Glutamatergic neuron (in vitro differentiated cells): ENCODE measurements around the gene NPTX1. TPM values are rescaled to one million over a fixed set of nuclear protein-coding genes. Genes with fewer than 3 reads are reported as not detected.
A peak's percentile ranks its signal among the peaks of the same experiment; 100 is the strongest.
"Not testable (repeated sequence)": the region's sequence is repeated elsewhere in the genome, so short reads cannot be mapped to it uniquely, and the experiment has no call there.

Experiments
- DNase-seq: peaks from one replicate; pipeline ENCODE4 v3.0.0; 2022
- H3K27ac Mint-ChIP-seq: one replicate; pipeline ENCODE4 v1.8.0; 2020; ENCODE audit warnings: mild to moderate bottlenecking, mixed read lengths, inconsistent platforms; ENCODE audit not compliant: unreplicated experiment
- H3K27me3 Mint-ChIP-seq: one replicate; pipeline ENCODE4 v1.8.0; 2020; ENCODE audit warnings: mild to moderate bottlenecking, moderate library complexity, mixed read lengths, inconsistent platforms; ENCODE audit not compliant: unreplicated experiment
- H3K36me3 Mint-ChIP-seq: one replicate; pipeline ENCODE4 v1.8.0; 2020; ENCODE audit warnings: mild to moderate bottlenecking, mixed read lengths, inconsistent platforms; ENCODE audit not compliant: unreplicated experiment
- H3K4me1 Mint-ChIP-seq: one replicate; pipeline ENCODE4 v1.8.0; 2020; ENCODE audit warnings: mild to moderate bottlenecking, low read depth, mixed read lengths, inconsistent platforms; ENCODE audit not compliant: unreplicated experiment
- H3K4me3 Mint-ChIP-seq: one replicate; pipeline ENCODE4 v1.8.0; 2020; ENCODE audit warnings: mild to moderate bottlenecking, mixed read lengths, inconsistent platforms; ENCODE audit not compliant: unreplicated experiment
- H3K9me3 Mint-ChIP-seq: one replicate; pipeline ENCODE4 v1.8.0; 2020; ENCODE audit warnings: mild to moderate bottlenecking, moderate library complexity, mixed read lengths, inconsistent platforms; ENCODE audit not compliant: unreplicated experiment
- total RNA-seq: library from RNA; stranded (reverse); fragmentation: NEBNext Ultra II Directional; extraction: Animal tissue kit (Norgen Biotek cat#: 25700); gene quantifications from one replicate; pipeline ENCODE4 v1.2.1, GENCODE V29; 2021; ENCODE audit not compliant: unreplicated experiment
- TF ChIP-seq, protein P1 (sequence below): fragments of 200-600 bp; sonication (generic); IDR thresholded peaks from one replicate; pipeline ENCODE4 v1.5.0; 2021; ENCODE audit not compliant: partially characterized antibody, unreplicated experiment

The NPTX1 gene
- total RNA-seq, 1 donor from 2014 or later, result 18.1 TPM

DNA sequence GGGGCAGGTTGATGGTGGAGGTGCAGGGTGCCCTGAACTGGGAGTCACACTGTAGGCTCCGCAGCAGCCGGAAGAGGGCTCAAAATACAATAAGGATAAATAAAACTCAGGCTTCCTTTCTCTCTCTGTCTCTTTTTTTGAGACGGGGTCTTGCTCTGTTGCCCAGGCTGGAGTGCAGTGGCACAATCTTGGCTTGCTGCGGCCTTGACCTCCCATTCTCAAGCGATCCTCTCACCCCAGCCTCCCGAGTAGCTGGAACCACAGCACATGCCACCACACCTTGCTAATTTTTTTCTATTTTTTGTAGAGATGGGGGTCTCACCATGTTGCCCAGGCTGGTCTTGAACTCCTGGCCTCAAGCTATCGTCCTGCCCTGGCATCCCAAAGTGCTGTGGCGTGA is 32.9 kb upstream of the NPTX1 start:
- peaks cover 10% of the 10 kb centered on the region for H3K27me3 Mint-ChIP-seq
- no peak overlapping the region for H3K27ac Mint-ChIP-seq
- H3K36me3 Mint-ChIP-seq, result no peaks in the 10 kb centered on the region
- H3K4me3 Mint-ChIP-seq, result no peak overlapping the region
- no peak for DNase-seq
- TF ChIP-seq, protein P1, sequence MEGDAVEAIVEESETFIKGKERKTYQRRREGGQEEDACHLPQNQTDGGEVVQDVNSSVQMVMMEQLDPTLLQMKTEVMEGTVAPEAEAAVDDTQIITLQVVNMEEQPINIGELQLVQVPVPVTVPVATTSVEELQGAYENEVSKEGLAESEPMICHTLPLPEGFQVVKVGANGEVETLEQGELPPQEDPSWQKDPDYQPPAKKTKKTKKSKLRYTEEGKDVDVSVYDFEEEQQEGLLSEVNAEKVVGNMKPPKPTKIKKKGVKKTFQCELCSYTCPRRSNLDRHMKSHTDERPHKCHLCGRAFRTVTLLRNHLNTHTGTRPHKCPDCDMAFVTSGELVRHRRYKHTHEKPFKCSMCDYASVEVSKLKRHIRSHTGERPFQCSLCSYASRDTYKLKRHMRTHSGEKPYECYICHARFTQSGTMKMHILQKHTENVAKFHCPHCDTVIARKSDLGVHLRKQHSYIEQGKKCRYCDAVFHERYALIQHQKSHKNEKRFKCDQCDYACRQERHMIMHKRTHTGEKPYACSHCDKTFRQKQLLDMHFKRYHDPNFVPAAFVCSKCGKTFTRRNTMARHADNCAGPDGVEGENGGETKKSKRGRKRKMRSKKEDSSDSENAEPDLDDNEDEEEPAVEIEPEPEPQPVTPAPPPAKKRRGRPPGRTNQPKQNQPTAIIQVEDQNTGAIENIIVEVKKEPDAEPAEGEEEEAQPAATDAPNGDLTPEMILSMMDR, result no peak
- peaks cover 10% of the 10 kb centered on the region for H3K4me1 Mint-ChIP-seq
- H3K9me3 Mint-ChIP-seq, result no peaks in the 10 kb centered on the region

DNA sequence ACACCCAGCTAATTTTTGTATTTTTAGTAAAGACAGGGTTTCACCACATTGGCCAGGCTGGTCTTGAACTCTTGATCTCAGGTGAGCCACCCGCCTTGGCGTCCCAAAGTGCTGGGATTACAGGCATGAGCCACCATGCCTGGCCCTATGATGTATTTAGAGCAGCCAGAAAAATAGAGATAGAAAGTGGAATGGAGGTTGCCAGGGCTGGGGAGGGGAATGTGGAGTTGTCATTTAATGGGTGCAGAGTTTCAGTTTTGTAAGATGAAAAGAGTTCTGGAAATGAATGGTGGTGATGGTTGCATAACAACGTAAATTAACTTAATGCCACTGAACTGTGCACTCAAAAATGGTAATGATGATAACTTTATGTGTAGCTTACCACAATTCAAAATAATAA is 31.6 kb upstream of the NPTX1 start:
- Mint-ChIP-seq H3K4me3 (no peak overlapping the region), H3K36me3 (no peaks in the 10 kb centered on the region), H3K4me1 (peaks cover 6% of the 10 kb centered on the region), H3K27ac (no peak overlapping the region), H3K27me3 (peaks cover 8% of the 10 kb centered on the region), H3K9me3 (peaks cover 2% of the 10 kb centered on the region)
- TF ChIP-seq, protein P1, result no peak
- DNase-seq, result no peak

DNA sequence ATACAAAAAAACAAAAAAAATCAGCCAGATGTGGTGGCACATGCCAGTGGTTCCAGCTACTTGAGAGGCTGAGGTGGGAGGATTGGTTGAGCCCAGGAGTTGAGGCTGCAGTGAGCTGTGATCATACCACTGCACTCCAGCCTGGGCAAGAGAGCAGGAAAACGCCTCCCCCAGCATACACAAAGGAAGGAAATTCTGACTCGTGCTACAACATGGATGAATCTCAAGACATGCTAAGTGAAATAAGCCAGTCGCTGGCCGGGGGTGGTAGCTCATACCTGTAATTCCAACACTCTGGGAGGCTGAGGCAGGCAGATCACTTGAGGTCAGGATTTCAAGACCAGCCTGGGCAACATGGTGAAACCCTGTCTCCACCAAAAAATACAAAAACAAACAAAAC is 30.8 kb upstream of the NPTX1 start:
- H3K27ac Mint-ChIP-seq, H3K9me3 Mint-ChIP-seq: not testable (repeated sequence)

DNA sequence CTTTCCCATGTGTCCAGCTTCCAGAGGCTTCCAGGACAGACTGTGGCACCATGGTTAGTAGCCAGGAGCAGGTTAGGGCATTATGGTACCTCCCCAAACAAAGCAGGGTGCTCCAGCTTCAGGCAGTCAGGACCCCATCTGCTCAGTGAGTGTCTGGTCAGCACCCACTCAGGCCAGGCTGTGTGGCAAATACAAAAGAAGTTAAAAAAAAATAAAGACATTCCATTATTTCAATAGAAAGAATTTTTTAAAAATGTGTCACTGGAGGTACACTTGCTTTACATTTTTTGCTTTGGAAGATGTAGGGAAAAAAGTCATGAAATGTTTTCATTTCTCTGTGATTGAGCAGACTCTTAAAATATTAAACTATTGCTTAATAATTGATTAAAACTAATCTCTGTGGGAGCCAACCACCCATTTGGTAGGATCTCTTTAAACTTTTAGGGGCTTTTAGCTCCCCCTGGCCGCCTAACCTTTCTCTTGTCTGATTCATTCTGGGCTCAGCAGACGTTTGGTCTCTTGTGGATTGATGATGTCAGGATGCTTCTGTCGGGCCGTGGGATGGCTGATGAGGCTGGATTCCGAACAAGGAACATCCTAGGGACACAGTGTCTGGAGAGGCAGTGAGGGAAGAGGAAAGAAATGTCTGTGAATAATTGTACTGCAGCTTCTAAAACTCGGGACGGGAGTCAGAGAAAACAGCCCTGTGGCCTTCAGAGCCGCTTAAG is 28.4 kb upstream of the NPTX1 start:
- H3K36me3 Mint-ChIP-seq, result no peaks in the 10 kb centered on the region
- H3K27me3 Mint-ChIP-seq, result peaks cover 11% of the 10 kb centered on the region
- peaks cover 3% of the 10 kb centered on the region for H3K9me3 Mint-ChIP-seq
- peak overlapping the region; percentile 78 for H3K4me3 Mint-ChIP-seq
- H3K4me1 Mint-ChIP-seq, result peaks cover 14% of the 10 kb centered on the region
- DNase-seq, result peak; percentile 53
- peak overlapping the region; percentile 95 for H3K27ac Mint-ChIP-seq
- TF ChIP-seq, protein P1, result peak; percentile 14

More for the DNA sequence above, 30.8 kb upstream of the NPTX1 start:
- not testable (repeated sequence) for H3K27me3 Mint-ChIP-seq, H3K36me3 Mint-ChIP-seq, DNase-seq, H3K4me1 Mint-ChIP-seq, H3K4me3 Mint-ChIP-seq

DNA sequence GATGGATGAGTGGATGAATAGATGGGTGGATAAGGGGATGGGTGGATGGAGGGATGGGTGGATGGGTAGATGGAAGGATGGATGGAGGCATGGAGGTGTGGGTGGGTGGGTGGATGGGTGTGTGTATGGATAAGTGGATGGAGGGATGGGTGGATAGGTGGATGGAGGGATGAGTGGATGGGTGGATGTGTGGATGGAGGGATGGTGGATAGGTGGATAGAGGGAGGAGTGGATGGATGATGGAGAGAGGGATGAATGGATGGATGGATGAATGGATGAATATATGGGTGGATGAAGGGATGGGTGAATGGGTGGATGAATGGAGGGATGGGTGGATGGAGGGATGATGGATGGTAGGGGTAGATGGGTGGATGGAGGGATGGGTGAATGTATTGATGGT is 27.5 kb upstream of the NPTX1 start:
- Mint-ChIP-seq H3K27me3 (peaks cover 11% of the 10 kb centered on the region), H3K4me3 (peak overlapping the region; percentile 36), H3K4me1 (peaks cover 18% of the 10 kb centered on the region), H3K36me3 (no peaks in the 10 kb centered on the region), H3K9me3 (peaks cover 4% of the 10 kb centered on the region), H3K27ac (no peak overlapping the region)
- no peak for DNase-seq
- TF ChIP-seq, protein P1, result no peak
